Lower leg skin (tissue), 4 donors: ENCODE results near the gene PHB1. TPM values are rescaled to one million over a fixed set of nuclear protein-coding genes. Genes with fewer than 3 reads are reported as not detected.

Experiments used
- DNase-seq, 2 donors: peaks; one replicate each; pipeline ENCODE4 v3.0.0-alpha.2; 2019; ENCODE audit warnings: low spot score in 2 of 2
- H3K4me3 ChIP-seq: fragments of 200-600 bp; sonication (generic); 2 replicates; pipeline ENCODE4 v1.5.1; 2017; ENCODE audit warnings: mild to moderate bottlenecking, low read depth; ENCODE audit not compliant: poor library complexity, severe bottlenecking
- POLR2A ChIP-seq, 2 donors: fragments of 450-650 bp; IDR thresholded peaks; one replicate each; pipeline ENCODE4 v1.6.1; 2016 to 2017; ENCODE audit warnings: antibody characterized with exemption in 2 of 2, mild to moderate bottlenecking in 1 of 2, moderate library complexity in 1 of 2
- WGBS, 2 donors: methylation state at CpG; one replicate each; pipeline ENCODE4 v1.1.5; 2018; 5-methylcytosine and 5-hydroxymethylcytosine counted together
- intact Hi-C: fragments of 100-400 bp; cut with DNase I; formaldehyde crosslinking; loops from one replicate; pipeline ENCODE4 v1.15.0; 2023; ENCODE audit warnings: low total_unique reads
- total RNA-seq, 4 donors: library from RNA; depleted of rRNA; stranded (reverse); fragments of >200 nt; gene quantifications; one replicate each; pipeline ENCODE4 v1.1.0, GENCODE V29; 2016
- TF ChIP-seq, protein P1 (sequence below), 3 donors: fragments of 450-650 bp; IDR thresholded peaks; one replicate each; pipeline ENCODE4 v1.5.1; 2016; ENCODE audit warnings: antibody characterized with exemption in 3 of 3, mild to moderate bottlenecking in 3 of 3, moderate library complexity in 2 of 3

Gene PHB1
- total RNA-seq, 4 donors from 2014 or later, result 47.0 to 79.0 (median 71.3) TPM

DNA sequence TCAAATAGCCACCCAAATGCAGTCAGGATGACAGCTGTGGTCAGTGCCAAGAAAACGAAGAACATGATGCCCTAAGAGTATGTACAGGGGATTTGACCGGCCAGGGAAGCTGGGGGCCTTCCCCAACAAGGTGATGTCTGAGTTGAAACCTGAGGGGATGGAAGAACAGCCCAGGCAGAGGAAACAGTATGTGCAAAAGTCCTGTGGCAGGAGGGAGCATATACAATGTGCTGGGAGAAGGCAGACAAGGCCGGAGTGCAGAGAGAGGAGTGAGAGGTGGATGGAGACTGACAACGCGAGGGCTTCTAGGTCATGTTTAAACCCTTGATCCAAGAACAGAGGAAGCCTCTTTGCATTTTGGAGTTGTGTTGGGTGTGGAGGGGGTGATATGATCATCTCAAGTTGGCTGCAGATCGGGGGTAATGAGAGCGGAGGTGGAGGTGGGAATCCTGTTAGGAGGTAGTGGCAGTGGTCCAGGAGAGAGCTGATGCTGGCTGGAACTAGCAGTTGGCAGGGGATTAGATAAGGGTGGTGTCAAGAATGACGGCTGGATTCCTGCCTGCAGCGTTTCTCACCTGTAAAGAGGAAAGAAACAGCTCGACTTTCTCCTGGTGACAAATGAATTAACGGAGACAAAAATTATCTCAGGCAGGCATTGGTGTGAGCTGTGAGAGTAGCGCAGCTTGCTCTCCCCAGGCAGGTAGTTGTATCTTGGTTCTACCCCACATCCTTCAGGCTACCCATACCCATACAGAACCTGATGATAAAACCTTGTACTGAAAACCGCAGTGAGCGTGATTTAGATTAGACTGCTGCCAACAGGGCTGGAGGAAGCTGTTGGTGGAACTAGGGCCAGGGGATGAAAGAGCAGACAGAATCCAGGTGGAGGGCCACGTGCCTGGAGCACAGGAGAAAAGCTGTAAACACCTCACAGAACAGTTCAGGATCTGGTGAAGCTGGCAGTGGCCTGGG lies 43.2 kb upstream of the PHB1 start:
- DNase-seq, result no peak
- TF ChIP-seq, protein P1, sequence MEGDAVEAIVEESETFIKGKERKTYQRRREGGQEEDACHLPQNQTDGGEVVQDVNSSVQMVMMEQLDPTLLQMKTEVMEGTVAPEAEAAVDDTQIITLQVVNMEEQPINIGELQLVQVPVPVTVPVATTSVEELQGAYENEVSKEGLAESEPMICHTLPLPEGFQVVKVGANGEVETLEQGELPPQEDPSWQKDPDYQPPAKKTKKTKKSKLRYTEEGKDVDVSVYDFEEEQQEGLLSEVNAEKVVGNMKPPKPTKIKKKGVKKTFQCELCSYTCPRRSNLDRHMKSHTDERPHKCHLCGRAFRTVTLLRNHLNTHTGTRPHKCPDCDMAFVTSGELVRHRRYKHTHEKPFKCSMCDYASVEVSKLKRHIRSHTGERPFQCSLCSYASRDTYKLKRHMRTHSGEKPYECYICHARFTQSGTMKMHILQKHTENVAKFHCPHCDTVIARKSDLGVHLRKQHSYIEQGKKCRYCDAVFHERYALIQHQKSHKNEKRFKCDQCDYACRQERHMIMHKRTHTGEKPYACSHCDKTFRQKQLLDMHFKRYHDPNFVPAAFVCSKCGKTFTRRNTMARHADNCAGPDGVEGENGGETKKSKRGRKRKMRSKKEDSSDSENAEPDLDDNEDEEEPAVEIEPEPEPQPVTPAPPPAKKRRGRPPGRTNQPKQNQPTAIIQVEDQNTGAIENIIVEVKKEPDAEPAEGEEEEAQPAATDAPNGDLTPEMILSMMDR (IDR thresholded peaks at IDR 0.05), result no peak
- TF ChIP-seq POLR2A (IDR thresholded peaks at IDR 0.05), result no peak
- intact Hi-C loops, result no loop called here
- 47 to 50% methylated on average over 15 of the region's 15 CpGs for WGBS, 2 donors
- no peak overlapping the region for H3K4me3 ChIP-seq

DNA sequence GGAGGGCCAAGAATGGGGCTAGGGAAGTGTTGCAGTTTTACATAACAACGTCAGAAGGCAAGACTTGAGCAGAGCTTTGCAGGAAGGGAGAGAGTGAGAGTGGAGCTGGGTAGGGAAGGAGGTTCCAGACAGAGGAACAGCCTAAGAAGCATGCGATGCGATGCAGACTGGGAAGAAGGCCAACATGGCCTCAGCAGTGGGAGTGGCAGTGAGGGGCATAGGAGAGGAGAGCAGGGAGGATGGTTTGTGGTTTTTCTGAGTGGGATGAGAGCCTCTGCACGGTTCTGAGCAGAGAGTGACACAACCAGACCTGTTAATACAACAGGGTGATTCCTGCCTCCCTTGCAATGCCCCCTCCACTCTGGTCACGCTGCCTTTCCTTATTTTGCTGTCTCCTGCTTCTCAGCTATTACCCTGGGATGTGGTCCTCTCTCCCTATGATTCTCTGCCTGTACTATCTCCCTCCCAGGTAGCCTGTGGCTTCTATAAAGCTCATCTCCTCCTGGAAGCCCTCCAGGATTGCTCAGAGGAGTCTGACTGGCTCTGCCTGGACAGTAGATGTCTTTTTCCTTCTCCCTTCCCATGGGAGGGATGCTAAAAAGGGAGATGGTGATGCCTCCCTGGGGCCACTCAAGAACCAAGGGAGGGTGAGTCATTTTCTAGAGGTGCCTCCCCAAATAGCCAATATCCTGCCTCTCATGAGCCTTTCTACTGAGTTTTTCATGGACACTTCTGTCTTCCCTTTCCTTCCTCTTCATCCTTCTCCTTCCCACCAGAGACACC lies 41.7 kb upstream of the PHB1 start:
- TF ChIP-seq POLR2A (IDR thresholded peaks at IDR 0.05), result no peak
- TF ChIP-seq, protein P1 (IDR thresholded peaks at IDR 0.05), result no peak
- DNase-seq, result no peak
- WGBS, 2 donors, result 23 to 25% methylated on average over 5 of the region's 5 CpGs
- intact Hi-C loops, result no loop called here
- H3K4me3 ChIP-seq, result no peak overlapping the region

DNA sequence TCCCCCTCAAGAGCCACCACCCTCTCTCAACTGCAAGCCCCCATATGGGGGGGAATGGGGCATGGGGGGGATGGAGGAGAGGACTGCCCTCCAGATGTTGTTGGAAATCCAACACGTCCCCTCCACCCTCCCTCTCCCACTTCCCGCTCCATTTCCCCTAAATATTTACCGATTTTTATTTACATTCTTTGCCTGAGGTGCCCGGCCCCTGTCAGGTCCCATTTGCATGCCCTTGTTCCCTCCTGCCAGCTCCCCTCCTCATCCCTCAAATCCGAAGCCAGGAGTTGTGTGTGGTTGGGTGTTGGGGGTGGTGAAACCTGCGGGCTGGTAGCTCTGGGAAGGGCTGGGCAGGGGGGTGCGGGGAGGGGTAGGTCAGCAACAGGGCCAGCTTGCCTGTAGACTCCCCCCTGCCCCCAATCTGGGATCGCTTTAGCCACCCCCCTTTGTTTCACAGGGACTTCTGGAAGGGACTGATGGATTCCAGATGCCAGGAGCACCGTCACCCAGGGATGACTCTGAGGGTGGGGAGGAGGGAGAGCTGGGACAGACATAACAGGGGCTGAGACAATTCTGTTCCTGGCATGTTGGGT lies 40.7 kb upstream of the PHB1 start:
- intact Hi-C loops, result no loop called here
- TF ChIP-seq POLR2A (IDR thresholded peaks at IDR 0.05), result no peak
- TF ChIP-seq, protein P1 (IDR thresholded peaks at IDR 0.05), result no peak
- DNase-seq, result no peak
- H3K4me3 ChIP-seq, result no peak overlapping the region
- WGBS, 2 donors, result 70 to 72% methylated on average over 9 of the region's 9 CpGs

DNA sequence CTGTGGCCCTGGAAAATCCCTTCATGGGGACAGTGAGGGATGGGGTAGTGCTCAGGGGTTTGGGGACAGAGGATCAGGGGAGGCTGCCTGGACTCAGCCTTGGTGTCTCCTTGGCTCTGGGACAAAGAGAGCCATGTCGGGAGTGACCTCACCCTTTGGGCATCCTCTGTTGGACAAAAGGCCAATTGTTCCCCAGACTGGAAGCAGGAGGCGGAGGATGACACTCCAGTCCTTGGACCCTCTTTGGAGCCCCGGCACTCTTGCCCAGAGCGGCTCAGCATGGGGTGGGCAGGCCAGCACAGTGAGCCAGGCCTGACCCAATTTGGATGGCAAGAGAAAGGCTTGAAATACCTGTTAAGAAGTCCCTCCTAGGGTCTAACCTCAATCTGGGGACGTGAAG lies 39.4 kb upstream of the PHB1 start:
- 68 to 72% methylated on average over 5 of the region's 5 CpGs for WGBS, 2 donors
- H3K4me3 ChIP-seq, result no peak overlapping the region
- intact Hi-C loops, result no loop called here
- no peak for DNase-seq
- no peak for TF ChIP-seq POLR2A (IDR thresholded peaks at IDR 0.05)
- TF ChIP-seq, protein P1 (IDR thresholded peaks at IDR 0.05), result no peak

DNA sequence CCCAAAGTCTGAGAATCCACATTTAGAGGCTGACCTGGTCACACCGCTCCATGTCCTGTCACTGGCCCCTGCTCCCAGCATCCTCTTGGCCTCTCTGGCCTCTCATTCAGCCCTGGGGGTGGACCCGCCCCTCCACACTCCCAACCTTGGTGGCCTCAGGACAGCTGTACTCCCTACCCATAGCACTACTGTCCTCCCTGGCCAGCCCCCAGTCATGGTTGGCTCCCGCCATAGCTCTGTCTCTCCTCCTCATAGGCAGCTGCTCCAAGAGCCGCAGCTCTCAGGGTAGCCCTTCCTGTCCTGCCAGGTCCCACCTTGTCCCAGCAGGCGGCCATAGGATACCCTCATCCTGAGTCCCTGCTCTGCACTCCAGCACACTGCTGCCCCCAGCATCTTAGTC lies 38.0 kb upstream of the PHB1 start:
- intact Hi-C loops, result no loop called here
- no peak overlapping the region for H3K4me3 ChIP-seq
- TF ChIP-seq, protein P1 (IDR thresholded peaks at IDR 0.05), result no peak
- TF ChIP-seq POLR2A (IDR thresholded peaks at IDR 0.05), result no peak
- WGBS, 2 donors, result 86 to 90% methylated on average over 4 to 5 of the region's 5 CpGs
- DNase-seq, result no peak
